Stimulated activated CD8-positive, alpha-beta memory T cell treated with anti-CD3 and anti-CD28 coated beads, Interleukin-12 subunit alpha, Interleukin-12 subunit beta, amount 100 ng/mL, for 24 hours (primary cell): ENCODE results near the gene AANAT.

Experiments
- DNase-seq: peaks from one replicate; pipeline ENCODE4 v3.0.0-alpha.2; 2020; ENCODE audit errors: extremely low read depth

The AANAT gene

DNA sequence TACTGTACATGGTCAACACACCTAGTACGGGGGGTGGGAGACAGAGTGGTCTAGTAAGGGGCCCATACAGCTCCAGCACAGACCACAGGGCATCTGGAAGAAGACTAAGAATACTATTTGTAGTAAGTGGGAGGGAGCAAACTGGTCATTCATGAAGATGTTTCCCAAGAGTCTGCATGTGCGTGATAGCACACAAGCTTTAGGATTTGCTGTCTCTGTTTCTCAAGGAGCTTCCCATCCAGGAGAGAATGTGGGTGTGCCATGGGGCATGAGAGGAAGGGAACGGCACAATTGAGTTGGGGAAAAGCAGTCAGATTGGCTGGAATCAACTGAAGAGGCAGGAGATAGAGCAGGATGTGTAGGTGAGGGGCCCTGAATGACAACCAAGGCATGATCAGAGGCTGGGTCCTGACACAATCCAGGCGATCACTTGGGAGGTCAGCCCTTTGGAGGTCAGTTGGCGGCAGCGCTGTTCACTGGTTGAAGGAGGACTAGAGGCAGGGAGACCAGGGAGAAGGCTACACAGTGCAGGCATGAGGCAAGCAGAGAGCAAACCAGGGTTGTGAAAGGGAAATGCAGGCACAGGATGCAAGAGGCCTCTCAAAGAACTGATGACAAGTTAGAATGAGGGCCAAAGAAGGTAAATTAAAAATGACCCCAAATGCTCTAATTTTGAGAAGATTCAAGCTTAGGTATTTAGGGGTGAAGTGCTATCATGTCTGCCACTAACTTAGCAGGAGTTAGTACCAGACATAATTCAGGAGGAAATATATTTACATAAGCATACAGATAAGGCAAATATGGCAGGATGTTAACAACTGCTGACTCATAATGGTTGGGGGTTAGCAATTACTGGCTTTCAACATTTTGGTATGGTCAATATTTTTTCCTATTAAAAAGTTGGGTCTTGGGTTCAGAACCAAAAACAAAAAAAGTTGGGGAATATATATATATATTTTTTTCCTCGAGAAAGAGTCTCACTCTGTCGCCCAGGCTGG, 24.8 kb upstream of the AANAT start:
- no peak for DNase-seq

DNA sequence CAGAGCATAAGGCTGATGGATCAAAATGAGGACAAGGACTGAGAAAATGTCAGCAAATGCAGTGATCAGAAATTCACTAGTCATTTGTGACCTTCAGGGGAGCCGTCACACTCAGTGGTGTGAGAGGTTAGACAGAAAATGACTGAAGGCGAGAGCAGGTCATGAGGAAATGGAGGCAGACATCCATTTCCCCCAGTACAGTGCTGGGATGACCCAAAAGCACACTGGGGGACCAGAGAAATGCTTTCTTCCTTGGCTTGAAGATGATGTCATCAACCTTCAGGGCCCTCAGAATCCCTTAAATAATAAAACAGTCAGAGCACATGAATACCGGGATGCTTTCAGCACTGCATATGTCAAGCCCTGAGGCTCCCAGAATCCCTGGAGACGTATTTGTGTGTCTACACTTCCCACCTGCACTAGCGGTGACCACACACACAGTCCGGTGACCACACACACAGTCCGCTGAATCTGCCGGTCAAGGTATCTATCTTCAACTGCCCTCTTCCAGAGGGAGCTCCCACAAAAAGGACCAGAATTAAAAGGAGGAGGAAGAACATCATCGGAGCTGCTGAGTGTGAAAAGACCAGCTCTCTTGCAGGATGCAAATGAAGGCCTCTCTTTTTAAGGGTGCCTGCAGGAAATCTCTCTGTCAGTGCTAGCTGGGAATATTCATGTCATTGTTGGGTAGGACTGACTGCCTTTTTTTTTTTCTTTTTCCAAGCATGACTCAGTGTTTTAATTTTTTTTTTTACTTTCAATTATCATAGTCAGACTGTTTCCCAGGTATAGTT, 22.7 kb upstream of the AANAT start:
- DNase-seq: no peak

DNA sequence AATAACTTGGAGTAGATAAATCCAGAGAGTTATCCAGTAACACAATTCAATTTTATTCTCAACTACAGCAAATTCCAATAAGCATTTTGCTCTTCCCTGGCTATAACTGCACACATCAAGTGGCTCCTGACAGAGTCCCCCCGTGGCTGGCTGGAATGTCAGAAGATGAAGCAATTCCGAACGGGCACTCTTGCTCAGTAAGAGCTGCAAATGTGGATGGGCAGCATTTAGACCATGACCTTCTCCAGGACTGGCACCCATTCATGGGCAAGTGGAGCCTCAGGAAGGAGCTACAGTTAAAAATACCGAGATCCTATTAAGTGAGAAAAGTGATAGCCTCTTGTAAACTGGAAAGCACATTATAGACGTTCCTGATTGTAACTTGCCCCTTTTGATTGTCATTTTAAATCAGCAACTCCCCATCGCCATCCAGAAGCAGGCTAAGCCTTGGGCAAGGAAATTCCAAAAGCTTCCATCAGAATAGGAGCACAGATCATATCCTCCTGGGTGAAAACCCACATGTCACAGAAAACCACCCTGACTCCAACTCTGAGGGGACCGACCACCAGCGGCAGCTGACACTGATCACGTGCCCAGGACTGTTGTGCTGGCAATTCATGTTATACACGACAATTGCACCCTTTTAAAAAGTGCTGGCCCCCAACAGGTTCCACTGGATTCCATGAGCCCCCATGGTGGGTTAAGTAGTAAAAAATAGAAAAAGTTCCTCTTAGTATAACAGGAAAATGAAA, 21.5 kb upstream of the AANAT start:
- DNase-seq: no peak

DNA sequence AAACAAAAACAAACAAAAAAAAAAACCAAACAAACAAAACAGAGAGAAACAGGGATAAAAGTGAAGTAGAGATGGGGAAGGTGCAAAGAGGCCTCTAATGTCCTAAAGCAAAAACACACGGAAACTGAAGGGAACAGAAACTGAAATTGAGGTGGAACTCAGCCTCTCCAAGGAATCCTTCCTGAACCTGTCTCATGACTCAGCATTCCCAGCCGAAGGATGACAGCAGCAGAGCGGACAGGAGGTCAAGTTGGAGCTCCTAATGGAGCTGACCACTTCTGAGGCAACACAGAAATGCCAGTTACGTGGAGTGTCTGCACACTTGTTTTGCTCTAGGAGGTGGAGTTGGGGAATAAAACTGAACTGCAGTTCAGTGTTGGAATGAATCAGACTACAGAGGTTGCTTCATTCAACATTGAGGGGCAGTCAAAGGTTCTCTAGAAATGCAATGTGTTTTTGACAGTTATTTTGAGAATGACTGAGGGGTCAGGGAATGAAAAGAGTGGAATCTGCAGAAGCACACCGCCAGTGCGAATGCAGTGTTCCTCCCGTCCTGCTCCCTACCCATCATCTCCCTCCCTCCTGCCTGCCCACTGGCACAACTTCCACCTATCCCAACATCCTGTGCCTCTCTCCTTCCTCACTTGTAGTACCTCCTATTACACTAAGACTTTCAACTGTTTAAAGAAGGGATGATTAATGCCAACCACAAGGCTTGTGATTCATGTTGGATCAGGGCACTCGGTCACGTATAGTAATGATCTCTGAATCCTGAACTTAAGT, 20.8 kb upstream of the AANAT start:
- no peak for DNase-seq

DNA sequence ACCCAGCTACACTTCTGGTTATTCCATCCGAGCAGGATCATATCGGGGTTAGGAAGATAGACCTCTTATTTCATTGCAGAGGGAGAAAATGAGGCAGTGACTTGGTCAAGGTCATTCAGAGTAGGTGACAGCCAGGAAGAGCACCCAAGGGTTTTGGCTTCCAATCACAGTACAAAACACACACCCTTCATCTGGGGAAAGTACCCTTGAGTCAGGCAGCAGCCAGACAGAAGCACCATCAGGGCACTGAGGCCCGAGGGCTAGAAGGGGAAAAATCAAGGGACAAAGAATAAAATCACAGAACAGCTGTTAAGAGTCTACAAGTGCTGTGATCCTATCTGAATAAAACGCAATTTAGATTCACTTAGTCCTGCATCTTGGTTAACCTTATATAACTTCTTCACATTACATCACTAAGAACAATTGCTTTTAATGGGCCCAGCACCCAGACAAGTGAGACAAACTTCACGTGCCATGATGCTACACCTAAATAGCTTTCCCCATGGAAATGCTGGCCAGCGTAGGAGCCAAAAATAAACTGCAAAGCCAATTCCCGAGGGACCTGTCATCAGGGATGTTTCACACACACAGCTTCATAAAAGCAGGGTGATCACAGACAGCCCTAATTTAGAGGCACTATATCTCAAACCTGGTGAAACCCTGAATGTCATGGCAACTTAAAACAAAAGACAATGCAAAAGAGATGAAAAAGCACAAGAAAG, 19.3 kb upstream of the AANAT start:
- DNase-seq: no peak

DNA sequence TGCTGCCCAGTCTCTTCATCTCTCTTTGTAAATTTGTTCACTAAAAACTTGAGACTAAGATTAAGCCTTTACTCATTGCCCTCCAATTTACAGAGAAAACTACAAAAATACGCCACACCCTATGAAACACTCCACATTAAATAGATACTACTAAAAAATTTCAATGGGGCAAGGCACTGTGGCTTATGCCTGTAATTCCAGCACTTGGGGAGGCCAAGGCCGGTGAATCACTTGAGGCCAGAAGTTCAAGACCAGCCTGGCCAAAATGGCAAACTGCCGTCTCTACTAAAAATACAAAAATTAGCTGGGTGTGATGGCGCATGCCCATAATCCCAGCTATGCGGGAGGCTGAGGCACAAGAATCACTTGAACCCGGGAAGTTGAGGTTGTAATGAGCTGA, 18.3 kb upstream of the AANAT start:
- no peak for DNase-seq

DNA sequence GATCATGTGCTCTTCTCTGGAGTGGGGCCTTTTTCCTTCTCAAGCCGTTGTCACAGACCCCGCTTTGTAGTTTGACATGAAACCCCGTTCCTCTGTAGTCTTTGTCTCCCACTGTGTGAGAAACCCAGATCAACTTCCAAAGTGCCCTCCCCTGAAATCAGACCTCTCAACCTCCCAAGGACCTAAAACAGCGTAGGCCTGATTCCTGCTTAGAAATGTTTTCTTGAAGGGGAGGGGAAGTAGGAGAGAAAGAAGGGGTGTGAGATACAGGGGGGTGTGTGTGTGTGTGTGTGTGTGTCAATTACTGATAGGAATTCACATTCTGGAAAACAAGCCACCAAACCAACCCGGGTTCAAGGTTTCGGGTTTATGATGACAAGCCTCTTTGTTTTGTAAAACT, 15.9 kb upstream of the AANAT start:
- DNase-seq: no peak

DNA sequence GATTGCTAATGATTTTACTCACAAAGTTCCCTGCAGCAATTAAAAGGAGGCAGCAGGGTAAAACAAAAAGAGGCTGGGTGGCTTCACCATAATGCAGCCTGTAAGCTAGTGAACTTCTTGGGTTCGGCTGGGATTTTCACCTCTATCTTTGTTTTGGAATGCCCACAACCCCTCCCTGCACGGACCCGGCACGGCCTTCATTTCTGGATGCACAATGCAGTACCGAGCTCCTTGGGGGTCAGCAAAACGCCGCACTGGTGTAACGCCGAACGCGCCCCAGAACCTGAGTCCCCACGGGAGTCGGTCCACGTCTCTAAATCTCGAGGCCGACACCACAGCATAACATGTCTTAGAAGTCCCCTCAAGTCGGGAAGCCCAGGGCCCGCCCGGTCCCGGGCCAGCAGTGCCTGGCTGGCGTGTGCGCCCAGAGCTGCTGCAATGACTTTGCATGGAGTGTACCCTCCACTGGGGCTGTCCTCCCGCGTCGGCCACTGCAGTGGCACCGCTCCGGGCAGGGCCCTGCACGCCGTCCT, 15.2 kb upstream of the AANAT start:
- DNase-seq: no peak

DNA sequence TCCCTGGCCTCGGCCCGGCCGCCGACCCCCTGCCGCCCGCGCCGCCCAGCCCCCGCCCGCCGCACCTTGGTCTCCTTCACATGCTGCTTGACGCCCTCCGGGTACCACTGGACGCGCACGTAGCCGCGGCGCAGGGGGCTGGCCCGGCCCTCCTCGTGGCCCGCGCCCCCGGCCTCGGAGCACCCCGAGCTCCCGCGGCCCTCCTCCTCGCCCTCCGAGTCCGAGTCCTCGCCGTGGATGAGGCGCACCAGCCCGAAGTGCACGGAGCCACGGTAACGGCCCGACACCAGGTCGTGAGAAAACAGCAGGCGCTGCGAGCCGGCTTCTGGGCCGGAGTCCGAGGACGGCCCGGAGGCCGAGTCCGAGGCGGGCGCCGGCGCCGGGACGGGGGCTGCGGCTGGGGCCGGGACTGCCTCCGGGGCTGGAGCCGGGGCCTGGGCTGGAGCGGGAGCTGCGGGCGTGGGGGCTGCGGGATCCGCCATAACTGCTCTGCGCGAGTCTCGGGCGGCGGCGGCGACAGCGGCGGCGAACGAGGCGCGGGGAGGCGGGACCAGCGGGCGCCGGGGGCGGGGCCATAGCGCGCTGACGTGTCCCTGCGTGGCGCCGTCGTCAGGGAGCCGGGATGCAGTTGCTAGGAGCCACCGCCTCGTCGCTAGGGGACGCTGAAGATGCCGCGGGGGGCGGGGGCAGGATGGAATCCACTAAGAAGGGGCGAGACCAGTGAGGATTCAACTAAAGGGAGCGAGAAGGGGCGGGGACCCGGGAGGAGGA, 14.6 kb upstream of the AANAT start, which contains the start of gene UBE2O:
TSS of gene UBE2O (minus strand) at position 493 of the 771 bp plus-strand sequence. CDS start at position 482, 11 bp downstream.
- peak; percentile 65 for DNase-seq

DNA sequence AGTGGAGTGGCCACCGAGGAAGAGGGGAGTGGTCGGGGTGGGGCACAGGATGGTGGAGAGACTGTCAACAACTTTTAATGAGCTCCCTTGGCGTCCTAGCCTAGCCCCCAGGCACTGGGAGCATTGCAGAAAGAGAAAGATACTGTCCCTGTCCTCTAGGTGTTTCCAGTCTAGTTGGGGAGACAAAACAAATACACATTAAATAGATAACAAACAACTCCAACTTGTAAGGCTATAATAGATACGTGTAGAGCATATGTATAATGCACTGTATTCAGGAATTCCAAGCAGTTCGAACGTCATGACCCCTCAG, 14.0 kb upstream of the AANAT start:
- no peak for DNase-seq

DNA sequence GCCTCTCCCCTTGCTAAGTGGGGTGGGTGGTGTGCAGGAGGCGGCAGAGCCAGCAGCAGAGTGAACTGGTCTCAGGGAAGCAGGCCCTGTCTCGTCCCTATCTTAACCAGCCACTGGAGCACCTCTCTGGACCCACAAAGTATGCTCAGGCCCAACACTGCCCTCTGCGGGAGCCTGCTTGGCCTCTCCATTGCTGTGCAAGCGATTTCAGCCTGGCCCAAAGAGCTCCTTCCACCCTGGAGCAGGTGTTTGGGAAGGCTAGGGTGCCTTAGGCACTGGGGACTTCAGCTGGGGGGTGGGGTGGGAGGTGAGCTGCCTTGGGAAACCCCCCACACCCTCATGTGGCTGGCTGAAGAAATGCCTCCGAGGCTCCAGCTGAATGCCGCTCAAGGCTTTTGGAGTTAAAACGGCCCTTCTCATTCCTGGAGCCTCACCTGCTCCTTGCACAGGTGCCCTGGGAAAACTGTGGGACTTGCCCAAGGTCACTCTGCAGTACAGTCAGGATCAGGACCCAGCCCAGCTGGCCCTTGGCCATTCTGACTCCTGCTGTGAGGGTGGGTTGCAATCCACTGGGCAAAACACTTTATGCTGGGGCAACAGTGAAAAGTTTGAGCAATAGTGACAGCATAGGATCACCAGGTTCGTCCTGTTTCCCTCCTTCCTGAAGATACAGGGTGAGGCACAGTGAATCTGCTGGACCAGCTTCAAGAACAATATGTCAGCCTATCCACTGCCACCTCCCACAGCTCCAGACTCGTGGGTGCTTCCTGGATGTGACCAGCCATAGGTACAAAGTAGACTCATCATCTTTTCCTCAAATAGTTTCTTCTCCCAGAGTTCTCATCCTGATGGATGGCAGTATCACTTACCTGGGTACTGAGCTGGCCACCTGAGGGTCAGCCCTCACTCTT, 8.6 kb upstream of the AANAT start:
- DNase-seq: no peak

DNA sequence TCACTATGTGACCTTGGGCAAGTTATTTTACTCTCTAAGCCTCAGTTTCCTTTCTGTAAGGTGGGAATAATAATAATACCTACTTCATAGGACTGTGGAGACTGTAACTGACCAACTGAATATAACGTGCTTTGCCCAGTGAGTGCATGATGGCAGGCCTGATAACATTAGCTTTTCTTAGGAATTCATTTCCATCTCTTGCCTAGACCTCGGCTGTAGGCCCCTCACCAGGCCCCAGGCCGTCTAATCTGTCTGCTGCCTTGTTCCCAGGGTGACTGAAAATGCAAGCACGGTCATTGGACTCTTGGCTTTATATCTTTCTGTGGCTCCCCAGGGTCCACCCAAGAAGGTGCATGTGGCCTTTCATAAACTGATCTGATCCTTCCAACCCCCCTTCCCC, 7.7 kb upstream of the AANAT start:
- DNase-seq: no peak

DNA sequence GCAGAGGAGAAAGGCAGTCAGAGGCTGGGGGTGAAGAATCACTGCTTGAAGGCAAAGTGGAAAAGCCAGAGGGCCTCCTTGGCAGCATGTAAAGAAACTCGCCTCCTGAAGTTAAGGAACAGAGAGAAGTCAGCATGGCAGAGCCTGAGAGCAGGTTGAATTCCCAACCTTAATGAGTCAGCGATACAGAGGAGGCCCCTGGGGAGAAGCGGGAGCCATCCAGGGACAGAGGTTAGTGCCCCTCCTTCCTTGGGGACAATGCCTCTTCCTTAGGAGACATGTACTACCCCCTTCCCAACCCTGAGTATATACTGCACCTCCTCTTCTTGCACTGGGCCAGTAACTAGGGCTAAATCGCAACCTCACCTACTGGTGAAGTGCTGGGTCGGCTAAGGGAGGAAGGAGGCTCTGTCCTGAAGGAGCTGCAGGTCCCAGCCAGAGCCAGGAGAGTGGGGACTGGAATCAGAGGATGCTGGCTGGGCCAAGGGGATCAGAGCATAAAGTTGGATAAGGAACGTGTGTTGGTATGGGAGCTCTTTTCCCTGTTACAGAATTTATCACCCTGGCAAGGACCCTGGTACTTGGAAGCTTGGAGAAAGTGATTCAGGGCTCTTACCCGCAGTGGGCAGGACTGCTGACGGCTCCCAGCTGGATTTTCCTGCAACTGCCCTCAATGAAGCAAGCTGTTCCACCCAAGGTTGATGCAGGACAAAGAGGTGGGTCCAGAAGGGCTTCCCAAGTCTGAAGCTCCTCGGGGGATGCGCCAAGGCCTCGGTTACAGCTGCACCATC, 5.4 kb upstream of the AANAT start:
- DNase-seq: no peak

DNA sequence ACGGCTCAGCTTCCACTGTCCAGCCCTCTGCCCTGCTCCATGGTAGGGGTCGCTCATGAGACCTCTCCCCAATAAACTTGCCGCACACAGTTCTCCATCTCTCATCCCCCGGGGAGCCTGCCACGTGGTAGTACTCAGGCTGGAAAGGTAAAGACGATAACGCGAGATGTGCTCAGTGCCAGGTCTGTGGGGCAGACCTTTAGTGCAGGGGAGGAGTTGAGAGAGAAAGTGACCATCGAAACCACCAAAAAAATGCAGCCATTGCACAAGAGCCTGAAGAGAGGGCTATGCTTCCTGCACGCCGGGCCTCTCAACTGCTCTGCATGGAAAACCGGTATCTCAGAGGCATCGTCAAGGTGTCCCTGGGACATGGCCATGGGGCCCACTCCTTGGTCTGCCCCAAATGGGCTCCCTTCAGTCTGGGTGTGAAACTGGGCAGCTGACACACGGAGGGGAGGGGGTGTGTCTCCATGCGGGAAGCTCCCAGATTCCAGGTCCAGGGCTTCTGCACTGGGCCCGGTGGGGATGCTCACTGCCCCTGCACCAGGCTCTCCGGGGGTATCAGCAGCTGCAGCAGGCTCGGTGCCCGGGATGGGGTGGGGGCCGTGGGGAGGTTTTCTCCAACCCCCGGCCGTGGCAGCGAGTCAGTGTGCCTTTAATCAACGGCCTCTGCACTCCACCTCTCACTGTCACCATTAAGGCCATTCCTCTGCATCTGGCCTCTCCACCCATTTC, 4.7 kb upstream of the AANAT start:
- DNase-seq: no peak

DNA sequence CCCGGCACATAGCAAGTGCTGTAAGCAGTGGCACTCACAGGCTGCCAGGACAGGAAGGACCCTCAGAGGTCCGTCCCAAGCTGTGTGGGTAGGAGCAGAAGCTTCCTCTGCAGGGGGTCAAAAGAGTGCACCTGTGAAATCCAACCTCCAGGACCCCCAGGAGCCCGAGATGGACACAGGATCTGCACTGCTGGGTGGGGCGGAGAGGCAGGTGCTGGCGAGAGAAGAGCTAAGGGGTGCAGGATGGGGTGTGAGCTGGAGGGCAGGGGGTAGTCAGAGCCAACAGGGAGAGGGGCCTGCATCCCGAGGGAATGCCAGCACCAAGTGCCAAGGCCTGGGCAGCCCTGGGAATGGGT, 650 bp upstream of the AANAT start:
- DNase-seq: no peak

DNA sequence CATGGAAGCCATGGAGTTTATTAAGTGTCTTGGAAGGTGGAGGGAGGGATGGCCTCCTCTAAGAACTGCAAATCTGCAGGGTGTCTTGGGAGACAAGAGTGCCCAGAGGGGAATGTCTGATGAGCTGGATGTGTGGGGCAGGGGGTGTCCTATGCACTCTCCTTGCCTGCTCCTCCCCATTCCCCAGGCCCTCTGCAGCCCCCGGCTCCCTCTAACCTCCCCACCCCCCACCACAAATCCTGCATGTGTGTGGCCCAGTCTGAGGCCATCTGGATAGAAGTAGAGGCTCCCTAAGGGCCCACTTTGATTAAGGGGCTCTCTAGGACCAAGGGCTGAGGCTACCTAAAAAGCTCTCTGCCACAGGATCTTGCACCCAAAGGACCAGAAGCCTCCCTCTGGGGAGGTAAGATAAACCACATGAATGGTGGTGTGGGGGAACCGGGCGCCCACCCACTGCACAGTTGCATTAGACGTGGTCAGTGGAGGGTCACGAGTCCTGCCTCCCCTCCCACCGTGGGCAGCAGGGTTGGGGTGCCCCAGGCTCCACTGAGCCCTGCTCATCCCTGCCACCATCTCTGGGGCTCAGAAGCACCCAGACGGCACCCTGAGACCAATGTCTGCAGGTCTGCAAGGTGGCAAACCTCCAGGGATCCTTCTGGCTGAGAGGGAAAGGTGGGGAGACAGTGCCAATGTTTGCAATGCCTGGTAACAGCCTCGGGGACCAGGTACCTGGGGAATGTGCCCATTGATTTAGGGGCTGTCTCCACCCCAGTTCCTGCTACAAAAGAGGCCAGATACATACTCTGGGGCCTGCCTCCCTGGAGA, 618 bp downstream of the AANAT start:
- DNase-seq: no peak
